ENCODE data around the gene ZNRF2. TPM values are rescaled to one million over a fixed set of nuclear protein-coding genes. Genes with fewer than 3 reads are reported as not detected.

ZNRF2 gene
- total RNA-seq, 2 experiments from 2014 or later = 15.1 to 15.2 TPM

DNA sequence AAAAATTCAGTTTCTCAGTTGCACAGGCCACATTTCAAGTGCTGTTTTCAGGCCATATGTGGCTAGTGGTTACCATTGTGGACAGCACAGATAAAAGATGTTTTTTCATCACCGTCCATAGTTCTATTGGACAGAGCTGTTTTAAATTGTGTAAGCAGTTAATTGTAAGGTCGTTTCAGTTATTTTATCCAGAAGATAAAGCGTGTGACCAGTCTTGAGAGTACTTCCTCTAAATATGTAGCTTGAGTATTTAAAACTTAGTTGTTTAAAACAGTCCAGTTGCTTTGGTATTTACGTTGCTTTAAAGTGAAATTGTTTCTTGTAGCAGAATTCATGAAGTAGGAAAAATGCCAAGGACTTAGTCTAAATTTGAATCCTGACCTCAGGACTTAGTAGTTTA lies 66.9 kb downstream of the ZNRF2 start:
- H3K36me3 Mint-ChIP-seq (ENCODE audit: low read depth) = peaks cover 2% of the 10 kb centered on the region
- H3K4me3 Mint-ChIP-seq = no peak overlapping the region
- H3K9me3 Mint-ChIP-seq (ENCODE audit: insufficient read depth) = no peaks in the 10 kb centered on the region
- ChIA-PET CTCF (interaction anchor here (0.7 to 7.7 kb wide), 6 partner anchors 11 to 91 kb away, joined by 3 to 135 read pairs (median 4); no protein-coding TSS in a partner anchor), POLR2A (interaction anchor here (0.8 to 1.1 kb wide), 2 partner anchors 29 to 67 kb away, joined by 3 to 4 read pairs; partner anchors contain the start of gene ZNRF2)
- DNase-seq = no peak
- no peak overlapping the region for H3K27ac Mint-ChIP-seq
- H3K4me1 Mint-ChIP-seq (ENCODE audit: low read depth) = peaks cover 41% of the 10 kb centered on the region
- no peak for ATAC-seq
- H3K27me3 Mint-ChIP-seq (ENCODE audit: low read depth) = no peaks in the 10 kb centered on the region

- H3K36me3 Mint-ChIP-seq (ENCODE audit: low read depth) = peaks cover 2% of the 10 kb centered on the region
- no peak overlapping the region for H3K4me3 Mint-ChIP-seq
- CTCF ChIA-PET = interaction anchor here (0.7 to 7.7 kb wide), 10 partner anchors 11 to 188 kb away, joined by 3 to 135 read pairs (median 4); no protein-coding TSS in a partner anchor
- H3K27ac Mint-ChIP-seq = no peak overlapping the region
- peaks cover 38% of the 10 kb centered on the region for H3K4me1 Mint-ChIP-seq (ENCODE audit: low read depth)
- POLR2A ChIA-PET = interaction anchor here (1.1 kb wide), 1 partner anchor 29 kb away, joined by 4 read pairs; no protein-coding TSS in a partner anchor
- DNase-seq = no peak
- no peaks in the 10 kb centered on the region for H3K27me3 Mint-ChIP-seq (ENCODE audit: low read depth)
- no peaks in the 10 kb centered on the region for H3K9me3 Mint-ChIP-seq (ENCODE audit: insufficient read depth)
- no peak for ATAC-seq
Measured at GRCh38 chr7:30351724-30352123, 67.3 kb downstream of the ZNRF2 start.

DNA sequence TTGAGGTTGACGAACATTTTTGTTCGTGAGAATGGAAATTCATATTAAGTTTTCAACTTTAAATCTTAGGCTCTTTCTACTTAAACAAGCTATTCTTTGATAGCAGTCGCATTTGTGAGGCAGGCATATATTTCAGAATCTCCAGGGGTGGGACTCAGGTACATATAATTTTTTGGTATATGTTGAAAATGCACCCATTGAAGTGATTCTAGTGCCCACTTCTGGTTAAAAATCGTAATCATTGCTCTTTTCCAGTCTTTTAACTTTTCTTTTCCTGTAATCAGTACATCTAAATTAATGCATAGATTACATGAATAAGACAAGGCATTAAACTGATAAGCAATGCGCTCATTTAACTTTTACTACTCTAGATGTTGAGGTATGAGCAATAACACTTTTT lies 67.8 kb downstream of the ZNRF2 start:
- ATAC-seq = no peak
- Mint-ChIP-seq H3K36me3 (ENCODE audit: low read depth) (peaks cover 5% of the 10 kb centered on the region), H3K4me3 (no peak overlapping the region), H3K4me1 (ENCODE audit: low read depth) (peaks cover 34% of the 10 kb centered on the region), H3K27ac (no peak overlapping the region), H3K9me3 (ENCODE audit: insufficient read depth) (no peaks in the 10 kb centered on the region), H3K27me3 (ENCODE audit: low read depth) (no peaks in the 10 kb centered on the region)
- POLR2A ChIA-PET = interaction anchor here (1.1 kb wide), 1 partner anchor 30 kb away, joined by 4 read pairs; no protein-coding TSS in a partner anchor
- DNase-seq = no peak
- CTCF ChIA-PET = interaction anchor here (0.7 to 7.7 kb wide), 17 partner anchors 9 to 212 kb away, joined by 3 to 135 read pairs (median 4); no protein-coding TSS in a partner anchor

DNA sequence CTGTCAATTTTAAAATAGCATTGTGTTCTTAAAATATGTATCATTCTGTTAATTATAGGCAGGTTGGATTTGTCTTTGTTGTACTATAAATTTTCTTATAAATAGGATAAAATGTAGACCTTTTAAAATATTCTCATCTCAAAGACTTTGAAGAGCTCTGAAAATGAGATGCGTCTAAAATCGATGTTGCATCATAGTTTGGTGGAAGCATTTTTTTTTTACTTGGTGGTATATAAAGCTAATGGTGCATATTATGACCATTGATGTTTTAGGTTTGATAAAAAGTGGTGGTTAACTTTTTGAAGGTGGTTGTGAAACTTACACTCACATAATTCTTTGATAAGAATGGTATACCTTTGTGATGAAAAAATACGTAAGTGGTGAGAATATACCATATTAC lies 69.1 kb downstream of the ZNRF2 start:
- ATAC-seq (no peak), DNase-seq (no peak)
- POLR2A ChIA-PET = interaction anchor here (1.1 kb wide), 1 partner anchor 10 kb away, joined by 3 read pairs; no protein-coding TSS in a partner anchor
- H3K36me3 Mint-ChIP-seq (ENCODE audit: low read depth) = peaks cover 11% of the 10 kb centered on the region
- no peaks in the 10 kb centered on the region for H3K27me3 Mint-ChIP-seq (ENCODE audit: low read depth)
- H3K9me3 Mint-ChIP-seq (ENCODE audit: insufficient read depth) = no peaks in the 10 kb centered on the region
- H3K27ac Mint-ChIP-seq = no peak overlapping the region
- H3K4me3 Mint-ChIP-seq = no peak overlapping the region
- CTCF ChIA-PET = interaction anchor here (1.1 to 7.7 kb wide), 12 partner anchors 11 to 209 kb away, joined by 3 to 135 read pairs (median 4); no protein-coding TSS in a partner anchor
- peaks cover 20% of the 10 kb centered on the region for H3K4me1 Mint-ChIP-seq (ENCODE audit: low read depth)

GRCh38 chr7:30353932-30354607 lies 69.7 kb downstream of the ZNRF2 start:
- Mint-ChIP-seq H3K36me3 (ENCODE audit: low read depth) (peaks cover 11% of the 10 kb centered on the region), H3K4me1 (ENCODE audit: low read depth) (peaks cover 15% of the 10 kb centered on the region), H3K27ac (no peak overlapping the region), H3K9me3 (ENCODE audit: insufficient read depth) (no peaks in the 10 kb centered on the region), H3K4me3 (no peak overlapping the region), H3K27me3 (ENCODE audit: low read depth) (no peaks in the 10 kb centered on the region)
- no peak for ATAC-seq
- DNase-seq = no peak
- CTCF ChIA-PET = interaction anchor here (0.7 to 7.7 kb wide), 5 partner anchors 32 to 209 kb away, joined by 3 to 135 read pairs (median 4); no protein-coding TSS in a partner anchor
- POLR2A ChIA-PET = interaction anchor here (0.6 to 1.1 kb wide), 2 partner anchors 10 to 47 kb away, joined by 3 to 5 read pairs; no protein-coding TSS in a partner anchor

GRCh38 chr7:30354791-30355190 lies 70.4 kb downstream of the ZNRF2 start:
- Mint-ChIP-seq H3K36me3 (ENCODE audit: low read depth) (peaks cover 11% of the 10 kb centered on the region), H3K27me3 (ENCODE audit: low read depth) (no peaks in the 10 kb centered on the region), H3K4me3 (no peak overlapping the region), H3K4me1 (ENCODE audit: low read depth) (peaks cover 12% of the 10 kb centered on the region), H3K27ac (no peak overlapping the region), H3K9me3 (ENCODE audit: insufficient read depth) (no peaks in the 10 kb centered on the region)
- ChIA-PET CTCF (interaction anchor here (7.7 kb wide), 1 partner anchor 77 kb away, joined by 135 read pairs; no protein-coding TSS in a partner anchor), POLR2A (interaction anchor here (1.1 kb wide), 1 partner anchor 9 kb away, joined by 3 read pairs; no protein-coding TSS in a partner anchor)
- ATAC-seq (no peak), DNase-seq (no peak)

- Mint-ChIP-seq H3K4me1 (ENCODE audit: low read depth) (no peaks in the 10 kb centered on the region), H3K9me3 (ENCODE audit: insufficient read depth) (no peaks in the 10 kb centered on the region), H3K36me3 (ENCODE audit: low read depth) (peaks cover 11% of the 10 kb centered on the region), H3K4me3 (no peak overlapping the region), H3K27me3 (ENCODE audit: low read depth) (no peaks in the 10 kb centered on the region), H3K27ac (no peak overlapping the region)
- POLR2A ChIA-PET = no interaction called here
- DNase-seq (no peak), ATAC-seq (no peak)
- CTCF ChIA-PET = interaction anchor here (1.1 kb wide), 1 partner anchor 84 kb away, joined by 3 read pairs; no protein-coding TSS in a partner anchor
Measured at GRCh38 chr7:30359957-30360356, 75.6 kb downstream of the ZNRF2 start.

GRCh38 chr7:30363778-30364563 lies 79.6 kb downstream of the ZNRF2 start:
- peaks cover 4% of the 10 kb centered on the region for H3K36me3 Mint-ChIP-seq (ENCODE audit: low read depth)
- no peaks in the 10 kb centered on the region for H3K4me1 Mint-ChIP-seq (ENCODE audit: low read depth)
- no peaks in the 10 kb centered on the region for H3K27me3 Mint-ChIP-seq (ENCODE audit: low read depth)
- POLR2A ChIA-PET = interaction anchor here (0.8 to 1.1 kb wide), 2 partner anchors 10 to 67 kb away, joined by 3 read pairs; no protein-coding TSS in a partner anchor
- no peak overlapping the region for H3K4me3 Mint-ChIP-seq
- H3K9me3 Mint-ChIP-seq (ENCODE audit: insufficient read depth) = no peaks in the 10 kb centered on the region
- DNase-seq (no peak), ATAC-seq (no peak)
- no peak overlapping the region for H3K27ac Mint-ChIP-seq
- CTCF ChIA-PET = interaction anchor here (1.3 to 1.6 kb wide), 2 partner anchors 11 to 13 kb away, joined by 3 to 4 read pairs; no protein-coding TSS in a partner anchor

DNA sequence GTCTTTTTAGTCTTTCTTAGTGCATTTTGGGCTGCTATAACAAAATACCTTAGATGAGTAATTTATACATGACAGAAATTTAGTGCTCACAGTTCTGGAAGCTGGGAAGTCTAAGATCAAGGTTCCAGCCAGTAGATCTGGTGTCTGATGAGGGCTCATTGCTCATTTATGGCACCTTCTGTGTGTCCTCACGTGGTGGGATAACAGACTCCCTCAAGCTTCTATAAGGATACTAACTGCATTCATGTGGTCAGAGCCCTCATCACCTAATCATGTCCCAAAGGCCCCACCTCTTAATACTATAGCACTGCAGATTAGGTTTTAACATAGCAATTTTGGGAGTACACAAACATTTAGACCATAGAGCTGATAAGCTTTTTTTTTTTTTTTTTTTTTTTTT lies 80.4 kb downstream of the ZNRF2 start:
- CTCF ChIA-PET = interaction anchor here (1.3 kb wide), 1 partner anchor 12 kb away, joined by 4 read pairs; no protein-coding TSS in a partner anchor
- ATAC-seq (no peak), DNase-seq (no peak)
- H3K27ac Mint-ChIP-seq = no peak overlapping the region
- POLR2A ChIA-PET = no interaction called here
- H3K36me3 Mint-ChIP-seq (ENCODE audit: low read depth) = peaks cover 4% of the 10 kb centered on the region
- no peaks in the 10 kb centered on the region for H3K4me1 Mint-ChIP-seq (ENCODE audit: low read depth)
- no peak overlapping the region for H3K4me3 Mint-ChIP-seq
- H3K9me3 Mint-ChIP-seq (ENCODE audit: insufficient read depth) = no peaks in the 10 kb centered on the region
- H3K27me3 Mint-ChIP-seq (ENCODE audit: low read depth) = no peaks in the 10 kb centered on the region

DNA sequence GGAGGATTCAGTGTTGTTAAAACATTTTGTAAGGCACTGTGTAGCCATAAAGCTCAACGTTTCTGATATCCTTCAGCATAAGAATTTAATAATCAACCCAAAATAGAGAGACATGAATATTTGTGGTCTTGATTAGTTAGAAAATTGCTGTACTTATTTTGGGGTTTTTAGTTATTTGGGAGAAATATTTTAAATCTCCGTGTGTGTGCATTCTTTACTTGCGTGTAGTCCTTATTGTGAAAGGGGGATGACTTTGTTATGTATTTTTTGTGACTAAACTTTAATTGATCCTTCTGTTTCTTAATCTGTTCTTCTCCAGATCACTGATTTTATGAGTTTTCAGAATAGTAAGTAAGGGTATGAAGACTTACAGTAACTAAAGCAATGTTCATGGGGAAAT lies 81.2 kb downstream of the ZNRF2 start:
- ChIA-PET POLR2A (no interaction called here), CTCF (interaction anchor here (1.3 kb wide), 1 partner anchor 13 kb away, joined by 4 read pairs; no protein-coding TSS in a partner anchor)
- Mint-ChIP-seq H3K27ac (no peak overlapping the region), H3K9me3 (ENCODE audit: insufficient read depth) (no peaks in the 10 kb centered on the region), H3K27me3 (ENCODE audit: low read depth) (no peaks in the 10 kb centered on the region), H3K4me3 (no peak overlapping the region), H3K36me3 (ENCODE audit: low read depth) (peaks cover 4% of the 10 kb centered on the region), H3K4me1 (ENCODE audit: low read depth) (no peaks in the 10 kb centered on the region)
- ATAC-seq = no peak
- no peak for DNase-seq

DNA sequence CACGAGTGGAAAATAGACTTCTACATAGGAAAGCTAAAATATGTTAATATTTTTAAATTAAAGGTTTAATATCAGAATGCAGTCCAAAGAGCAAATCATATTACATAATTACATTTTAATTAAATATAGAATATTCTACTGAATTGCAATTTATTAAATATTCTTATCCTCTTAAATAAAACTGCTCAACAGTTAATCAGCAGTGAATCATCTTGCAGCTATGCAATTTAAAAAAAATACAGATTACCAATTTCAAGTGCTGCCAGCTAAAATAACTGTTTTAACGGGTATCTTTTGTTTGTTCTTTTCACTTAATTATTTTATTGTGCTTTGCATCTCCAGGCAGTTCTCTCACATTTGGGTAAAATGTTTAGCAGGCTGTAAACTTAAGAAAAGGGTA lies 82.2 kb downstream of the ZNRF2 start:
- no peak for DNase-seq
- ATAC-seq = no peak
- Mint-ChIP-seq H3K4me1 (ENCODE audit: low read depth) (no peaks in the 10 kb centered on the region), H3K27me3 (ENCODE audit: low read depth) (no peaks in the 10 kb centered on the region), H3K27ac (no peak overlapping the region), H3K4me3 (no peak overlapping the region), H3K36me3 (ENCODE audit: low read depth) (peaks cover 7% of the 10 kb centered on the region), H3K9me3 (ENCODE audit: insufficient read depth) (no peaks in the 10 kb centered on the region)
- ChIA-PET CTCF (no interaction called here), POLR2A (no interaction called here)

Data from activated CD8-positive, alpha-beta T cell treated with anti-CD3 and anti-CD28 coated beads, Interleukin-2, amount 10 ng/mL, durations not matched to agents 7 days and 5 days (primary cell).